Brain microvascular endothelial cell (primary cell): ENCODE measurements around the gene KIDINS220.
A peak's percentile ranks its signal among the peaks of the same experiment; 100 is the strongest.

Experiments used
- DNase-seq: peaks from one replicate; pipeline ENCODE4 v3.0.0-alpha.2; 2020
- H3K27ac ChIP-seq: fragments of 250-450 bp; sonication (Bioruptor Pico); 2 replicates; pipeline ENCODE4 v1.5.1; 2020; ENCODE audit warnings: mild to moderate bottlenecking, moderate library complexity
- H3K27me3 ChIP-seq: fragments of 250-450 bp; sonication (Bioruptor Pico); replicated peaks from 2 replicates; pipeline ENCODE4 v1.5.1; 2020; ENCODE audit warnings: mild to moderate bottlenecking
- H3K36me3 ChIP-seq: fragments of 250-450 bp; sonication (Bioruptor Pico); replicated peaks from 2 replicates; pipeline ENCODE4 v1.5.1; 2020; ENCODE audit warnings: mild to moderate bottlenecking
- H3K4me3 ChIP-seq: 2 replicates; pipeline ENCODE4 v1.5.1; 2011; ENCODE audit warnings: low read depth, mild to moderate bottlenecking, control low read depth, low read length, moderate library complexity
- in situ Hi-C: cut with HindIII; loops from 2 replicates; pipeline ENCODE4 v1.10.0; 2017; ENCODE audit warnings: low sequenced_read_pairs, low pct_ligation_motif_present
- TF ChIP-seq, protein P1 (sequence below): IDR thresholded peaks from 2 replicates; pipeline ENCODE4 v1.5.1; 2011; ENCODE audit warnings: low read depth, mild to moderate bottlenecking, moderate library complexity, low read length, control low read depth, inconsistent platforms; ENCODE audit errors: missing control alignments

KIDINS220 gene

GRCh38 chr2:8756716-8757115 lies 80.7 kb downstream of the KIDINS220 start:
- H3K36me3 ChIP-seq: no peaks in the 10 kb centered on the region
- H3K27ac ChIP-seq: no peak overlapping the region

GRCh38 chr2:8756230-8756629 lies 81.2 kb downstream of the KIDINS220 start:
- Histone ChIP-seq H3K4me3 (no peak overlapping the region), H3K27ac (no peak overlapping the region), H3K36me3 (no peaks in the 10 kb centered on the region), H3K27me3 (no peaks in the 10 kb centered on the region)
- TF ChIP-seq, protein P1, sequence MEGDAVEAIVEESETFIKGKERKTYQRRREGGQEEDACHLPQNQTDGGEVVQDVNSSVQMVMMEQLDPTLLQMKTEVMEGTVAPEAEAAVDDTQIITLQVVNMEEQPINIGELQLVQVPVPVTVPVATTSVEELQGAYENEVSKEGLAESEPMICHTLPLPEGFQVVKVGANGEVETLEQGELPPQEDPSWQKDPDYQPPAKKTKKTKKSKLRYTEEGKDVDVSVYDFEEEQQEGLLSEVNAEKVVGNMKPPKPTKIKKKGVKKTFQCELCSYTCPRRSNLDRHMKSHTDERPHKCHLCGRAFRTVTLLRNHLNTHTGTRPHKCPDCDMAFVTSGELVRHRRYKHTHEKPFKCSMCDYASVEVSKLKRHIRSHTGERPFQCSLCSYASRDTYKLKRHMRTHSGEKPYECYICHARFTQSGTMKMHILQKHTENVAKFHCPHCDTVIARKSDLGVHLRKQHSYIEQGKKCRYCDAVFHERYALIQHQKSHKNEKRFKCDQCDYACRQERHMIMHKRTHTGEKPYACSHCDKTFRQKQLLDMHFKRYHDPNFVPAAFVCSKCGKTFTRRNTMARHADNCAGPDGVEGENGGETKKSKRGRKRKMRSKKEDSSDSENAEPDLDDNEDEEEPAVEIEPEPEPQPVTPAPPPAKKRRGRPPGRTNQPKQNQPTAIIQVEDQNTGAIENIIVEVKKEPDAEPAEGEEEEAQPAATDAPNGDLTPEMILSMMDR: no peak
- in situ Hi-C loops: no loop called here
- no peak for DNase-seq

More at GRCh38 chr2:8756716-8757115, 80.7 kb downstream of the KIDINS220 start:
- in situ Hi-C loops: no loop called here
- TF ChIP-seq, protein P1: no peak
- H3K27me3 ChIP-seq: no peaks in the 10 kb centered on the region
- H3K4me3 ChIP-seq: no peak overlapping the region
- DNase-seq: no peak

DNA sequence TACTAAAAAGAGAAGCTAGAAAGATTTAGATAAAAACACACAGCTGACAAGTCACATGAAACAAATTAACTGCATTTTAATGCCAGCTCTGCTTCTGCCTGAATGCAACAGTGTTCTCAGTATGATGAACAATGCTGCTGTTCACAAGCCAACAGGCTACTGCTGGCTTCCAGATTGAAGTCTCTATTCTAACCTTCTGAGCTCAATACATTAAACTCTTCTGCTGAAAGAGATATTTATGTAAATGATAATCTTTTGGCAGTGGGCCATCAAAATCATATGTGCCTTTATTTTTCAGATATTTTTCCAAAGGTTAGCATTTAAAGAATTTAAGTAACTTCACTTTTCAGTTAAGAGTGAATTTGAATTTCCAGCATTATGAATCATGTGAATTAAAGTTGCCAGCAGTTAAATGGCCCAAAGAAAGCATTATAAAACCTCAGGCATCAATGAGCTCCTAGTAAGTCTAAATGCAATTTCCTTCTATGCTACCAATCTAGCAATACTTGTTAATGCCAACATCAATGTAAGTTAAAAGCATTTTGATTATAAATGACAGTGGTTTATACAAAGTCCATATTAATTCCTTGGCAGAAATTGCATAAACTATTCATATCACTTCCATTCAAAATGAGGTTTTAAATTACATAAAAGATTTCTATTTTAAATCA lies 83.2 kb downstream of the KIDINS220 start:
- H3K27me3 ChIP-seq: no peaks in the 10 kb centered on the region
- no peak overlapping the region for H3K27ac ChIP-seq
- peak; percentile 11 for DNase-seq
- H3K4me3 ChIP-seq: no peak overlapping the region
- TF ChIP-seq, protein P1: no peak
- in situ Hi-C loops: no loop called here
- H3K36me3 ChIP-seq: no peaks in the 10 kb centered on the region

DNA sequence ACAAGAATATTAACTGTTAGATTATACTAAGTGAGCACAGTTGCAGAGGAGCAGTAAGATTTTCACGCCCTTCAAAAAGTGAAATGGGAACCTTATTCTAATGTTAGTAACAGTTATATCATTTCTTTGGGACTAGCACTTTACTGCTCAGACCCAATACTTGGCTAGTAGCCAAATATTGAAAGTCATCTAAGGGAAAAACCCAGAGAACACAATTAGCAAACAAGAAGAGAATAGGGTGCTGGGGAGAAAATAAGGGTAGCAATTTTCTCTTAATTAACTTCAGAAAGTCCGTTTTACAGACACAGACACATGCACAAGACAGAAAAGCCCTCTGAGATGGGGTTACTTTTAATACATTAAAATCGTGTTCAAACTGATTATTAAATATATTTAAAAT lies 83.8 kb downstream of the KIDINS220 start:
- TF ChIP-seq, protein P1: no peak
- Histone ChIP-seq H3K27ac (no peak overlapping the region), H3K4me3 (no peak overlapping the region), H3K27me3 (no peaks in the 10 kb centered on the region), H3K36me3 (no peaks in the 10 kb centered on the region)
- no peak for DNase-seq
- in situ Hi-C loops: no loop called here

DNA sequence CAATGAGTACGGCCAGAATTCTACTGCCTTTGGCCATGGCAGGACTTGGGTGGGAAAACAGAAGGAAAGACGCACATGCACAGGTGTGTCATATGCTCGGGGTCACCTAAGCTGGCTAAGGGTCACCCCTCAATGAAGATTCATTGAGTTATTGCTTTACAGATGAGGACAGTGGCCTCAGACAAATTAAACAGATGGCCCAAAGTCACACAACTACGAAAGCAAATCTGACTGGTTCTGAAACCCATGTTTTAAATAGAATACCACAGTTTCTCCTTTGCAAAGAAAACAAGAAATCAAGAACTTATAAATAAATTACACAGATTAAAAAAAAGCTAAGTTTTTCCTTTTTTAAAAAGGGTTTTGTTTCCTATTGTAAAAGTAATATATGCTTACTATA lies 85.0 kb downstream of the KIDINS220 start:
- no peak overlapping the region for H3K4me3 ChIP-seq
- H3K36me3 ChIP-seq: no peaks in the 10 kb centered on the region
- in situ Hi-C loops: no loop called here
- no peaks in the 10 kb centered on the region for H3K27me3 ChIP-seq
- no peak for DNase-seq
- H3K27ac ChIP-seq: no peak overlapping the region
- TF ChIP-seq, protein P1: no peak

- no peak for DNase-seq
- in situ Hi-C loops: no loop called here
- Histone ChIP-seq H3K4me3 (no peak overlapping the region), H3K36me3 (peaks cover 2% of the 10 kb centered on the region), H3K27me3 (no peaks in the 10 kb centered on the region), H3K27ac (no peak overlapping the region)
- TF ChIP-seq, protein P1: no peak
Observed at GRCh38 chr2:8750221-8750620, 87.2 kb downstream of the KIDINS220 start.
